Measurements from ENCODE around the gene NKAIN2.
"Not testable (repeated sequence)": the region's sequence is repeated elsewhere in the genome, so short reads cannot be mapped to it uniquely, and the experiment has no call there.

Gene NKAIN2

DNA sequence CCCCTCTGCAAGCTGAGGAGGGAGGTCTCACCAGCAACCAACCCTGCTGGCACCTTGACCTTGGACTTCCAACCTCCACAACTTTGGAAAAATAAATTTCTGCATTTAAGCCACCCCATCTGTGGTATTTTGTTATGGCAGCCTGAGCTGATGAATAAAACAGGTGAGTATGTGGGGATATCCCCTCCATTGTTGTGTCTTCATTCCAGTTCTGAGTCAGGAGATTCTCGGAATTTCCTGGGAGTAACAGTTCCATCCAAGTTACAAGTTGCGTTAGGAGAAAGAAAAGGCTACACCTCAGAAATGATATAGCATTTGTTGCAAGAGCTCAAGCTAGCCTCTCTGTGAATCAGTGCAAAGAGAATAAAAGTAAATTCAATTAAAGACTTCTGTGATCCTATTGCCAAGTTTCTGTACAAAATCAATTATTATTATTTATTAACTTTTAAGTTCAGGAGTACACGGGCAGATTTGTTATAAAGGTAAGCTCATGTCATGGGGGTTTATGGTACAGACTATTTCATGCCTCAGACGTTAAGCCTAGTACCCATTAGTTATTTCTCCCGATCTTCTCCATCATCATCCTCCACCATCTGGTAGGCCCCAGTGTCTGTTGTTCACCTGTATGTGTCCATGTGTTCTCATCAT lies 153.0 kb downstream of the NKAIN2 start:
- no peak for FAIRE-seq
- DNase-seq (ENCODE audit: low spot score), result no peak

DNA sequence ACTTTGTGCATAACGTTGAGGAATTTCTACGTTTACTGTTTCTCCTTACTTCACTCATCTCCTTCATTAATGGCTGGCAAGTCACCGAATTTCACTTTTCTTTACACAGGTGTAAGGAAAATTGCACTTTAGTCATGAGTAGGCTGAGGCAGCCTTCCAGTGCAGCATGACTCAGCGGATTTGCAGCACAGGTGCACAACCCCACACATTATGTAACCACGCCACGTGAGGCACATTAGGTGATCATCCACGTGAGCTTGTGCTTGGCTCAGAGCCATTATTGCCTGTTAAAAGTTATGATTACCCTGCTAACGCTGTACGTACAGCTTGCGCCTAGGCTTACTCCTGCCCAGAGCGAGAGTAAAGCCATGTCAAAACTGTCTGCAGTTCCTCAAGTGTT lies 158.8 kb downstream of the NKAIN2 start:
- FAIRE-seq (peak; percentile 53), DNase-seq (ENCODE audit: low spot score) (no peak)

GRCh38 chr6:123965894-123966293 lies 162.2 kb downstream of the NKAIN2 start:
- no peak for DNase-seq (ENCODE audit: low spot score)
- FAIRE-seq, result no peak

DNA sequence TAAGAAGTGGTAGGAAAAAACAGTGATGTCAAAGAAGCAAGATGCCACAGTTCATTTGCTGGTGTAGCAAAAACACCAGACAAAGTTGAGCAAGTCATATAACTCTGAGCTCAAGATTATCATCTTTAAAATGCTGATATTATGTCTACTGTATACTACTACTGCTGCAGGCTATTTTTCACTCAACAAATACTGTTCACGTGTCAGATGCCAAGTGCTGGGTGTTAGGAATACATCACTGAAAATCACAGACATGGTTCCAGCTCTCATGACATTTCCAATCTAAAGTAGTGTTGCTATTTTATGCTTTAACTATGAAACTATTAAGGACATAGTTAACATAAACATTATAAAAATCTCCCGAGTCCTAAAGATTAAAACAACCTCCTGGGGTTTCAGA lies 163.0 kb downstream of the NKAIN2 start:
- DNase-seq (ENCODE audit: low spot score) (no peak), FAIRE-seq (no peak)

- no peak for DNase-seq (ENCODE audit: low spot score)
- no peak for FAIRE-seq
These were observed 164.2 kb downstream of the NKAIN2 start for GRCh38 chr6:123967905-123968304.

DNA sequence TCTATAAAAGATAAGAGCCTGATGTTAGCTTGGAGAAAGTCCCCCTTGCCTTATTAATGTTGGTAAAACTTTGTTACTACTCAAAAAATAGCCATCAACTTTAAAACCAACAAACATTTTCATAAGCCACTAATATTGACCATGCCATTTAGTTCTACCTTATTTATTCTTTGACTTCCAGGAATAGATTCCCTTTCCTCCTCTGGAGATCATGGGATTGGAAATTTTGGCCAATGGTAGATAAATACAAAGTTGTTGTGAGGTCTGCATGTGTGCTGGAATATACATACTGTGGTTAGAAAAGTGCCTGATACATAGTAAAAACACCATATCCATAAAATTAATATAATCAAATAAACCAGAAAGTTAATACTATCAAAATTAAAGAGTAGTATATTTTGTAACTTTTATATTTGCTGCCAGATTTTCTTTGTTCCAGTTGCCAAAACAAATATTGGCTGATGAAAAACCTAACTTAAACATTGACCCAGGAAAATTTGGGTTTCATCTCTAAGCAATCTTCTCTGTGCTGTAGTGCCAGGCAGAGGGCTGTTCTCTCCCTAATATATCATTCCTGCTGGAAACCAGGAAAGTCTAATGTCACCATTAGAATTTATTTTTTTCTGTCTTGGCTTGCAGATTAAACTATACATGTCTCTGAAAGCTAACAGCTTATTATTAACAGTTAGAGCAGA lies 169.1 kb downstream of the NKAIN2 start:
- FAIRE-seq (no peak), DNase-seq (ENCODE audit: low spot score) (no peak)

DNA sequence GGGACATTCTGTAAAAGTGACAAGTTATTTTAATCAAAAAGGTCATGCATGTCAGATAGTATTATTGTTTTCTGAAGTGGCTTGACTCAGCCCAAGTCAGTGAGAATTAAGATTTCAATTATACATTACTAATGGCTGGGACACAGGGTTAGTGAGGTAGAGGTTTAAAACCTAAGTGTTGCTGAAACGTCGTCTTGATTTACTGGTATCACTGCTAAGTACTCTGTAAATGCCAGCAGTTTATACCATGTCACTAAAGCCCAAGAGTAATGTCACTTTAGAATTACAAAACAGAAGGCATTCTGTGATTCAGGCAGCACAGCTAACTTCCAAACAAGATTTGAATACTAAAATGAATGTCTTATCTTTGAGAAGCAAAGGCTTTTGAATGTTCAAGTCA lies 176.6 kb downstream of the NKAIN2 start:
- FAIRE-seq (no peak), DNase-seq (ENCODE audit: low spot score) (no peak)

GRCh38 chr6:123986938-123987337 lies 183.3 kb downstream of the NKAIN2 start:
- FAIRE-seq (no peak), DNase-seq (ENCODE audit: low spot score) (no peak)

GRCh38 chr6:123989918-123990317 lies 186.3 kb downstream of the NKAIN2 start:
- not testable (repeated sequence) for DNase-seq (ENCODE audit: low spot score); FAIRE-seq

GRCh38 chr6:123990376-123990775 lies 186.7 kb downstream of the NKAIN2 start:
- DNase-seq (ENCODE audit: low spot score), result no peak
- no peak for FAIRE-seq

GRCh38 chr6:123994168-123994567 lies 190.5 kb downstream of the NKAIN2 start:
- no peak for FAIRE-seq
- DNase-seq (ENCODE audit: low spot score), result no peak

DNA sequence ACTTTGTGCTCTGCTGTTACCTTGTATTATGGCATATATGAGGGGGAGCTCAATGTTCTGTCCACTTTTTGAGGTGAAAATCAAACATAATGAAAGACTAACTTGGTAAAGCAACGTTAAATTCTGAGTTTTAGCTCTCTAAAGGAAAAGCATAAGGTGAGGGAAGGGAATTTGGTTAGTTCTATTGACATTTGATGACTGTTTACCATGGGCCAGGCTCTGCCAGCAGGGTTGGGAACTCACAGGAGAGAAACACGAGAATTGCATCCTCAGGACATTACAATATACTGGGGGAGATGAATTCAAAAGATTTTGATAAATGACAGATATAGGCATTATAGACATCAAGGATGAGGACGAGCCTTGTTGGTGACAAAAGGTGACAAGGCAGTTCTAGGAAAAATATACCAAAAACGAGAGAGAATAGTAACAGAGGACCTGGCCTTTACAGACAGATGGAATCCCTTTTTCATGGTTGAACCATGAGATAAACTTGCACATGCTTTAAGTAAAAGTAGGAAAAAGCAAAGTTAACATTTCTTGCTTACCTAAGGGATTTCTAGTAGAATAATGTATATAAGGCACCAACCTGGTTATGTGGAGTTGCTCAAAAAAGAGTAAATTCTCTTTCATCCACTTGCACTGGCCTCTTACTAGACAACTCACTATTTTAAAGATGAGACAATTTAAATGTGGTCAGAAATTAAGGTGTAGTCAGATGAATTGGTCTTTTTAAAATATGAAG lies 191.4 kb downstream of the NKAIN2 start:
- no peak for DNase-seq (ENCODE audit: low spot score)
- no peak for FAIRE-seq

DNA sequence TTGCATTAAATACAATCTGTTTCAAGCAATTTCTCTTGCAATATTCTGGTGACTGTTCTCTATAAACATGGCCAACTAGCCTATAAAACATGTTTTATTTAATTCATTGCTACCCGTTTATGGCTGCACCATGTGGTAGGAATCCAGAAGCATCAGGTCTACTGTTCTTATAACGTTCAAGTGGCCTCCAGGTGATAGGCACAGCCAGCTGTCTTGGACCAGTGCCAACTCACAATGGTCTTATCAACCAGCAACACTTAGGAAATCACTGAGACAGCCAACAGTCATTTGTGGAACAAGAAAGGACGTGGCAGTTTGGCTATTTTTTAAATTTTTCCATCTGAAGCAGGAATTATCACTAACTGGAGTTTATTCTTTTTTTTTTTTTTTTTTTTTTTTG lies 193.6 kb downstream of the NKAIN2 start:
- no peak for DNase-seq (ENCODE audit: low spot score)
- FAIRE-seq, result no peak

DNA sequence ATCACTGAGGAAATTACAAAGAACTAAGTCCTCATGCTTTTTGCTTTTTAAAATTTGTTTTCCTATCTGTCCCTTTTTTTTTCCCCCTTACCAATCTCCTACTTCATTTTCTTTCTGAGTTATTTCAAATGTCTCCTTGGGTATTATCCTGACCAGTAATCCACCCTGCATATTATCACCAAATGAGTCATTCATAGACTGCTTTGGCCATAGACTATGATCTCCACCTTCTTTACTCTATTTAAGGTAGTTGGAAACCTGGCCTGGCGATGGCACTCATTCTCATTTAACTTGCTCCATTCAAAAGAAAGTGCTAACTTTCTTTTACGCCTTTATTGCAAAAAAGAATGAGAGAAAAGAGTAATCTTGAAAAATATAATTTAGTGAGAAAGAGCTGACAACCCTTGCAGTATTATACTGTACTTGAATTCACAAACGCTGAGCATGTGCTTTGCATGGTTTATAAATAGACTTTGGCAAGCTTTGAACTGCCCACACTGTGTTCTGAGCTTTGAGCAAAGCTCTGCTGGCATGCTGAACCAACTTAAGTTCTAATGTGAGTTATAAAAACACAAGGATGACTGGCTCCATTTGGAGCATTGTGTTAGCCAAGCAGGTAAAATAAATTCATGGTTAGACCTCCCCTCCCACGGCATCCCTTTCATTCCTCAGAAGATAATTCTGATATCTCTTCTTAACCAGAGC lies 198.9 kb downstream of the NKAIN2 start:
- no peak for DNase-seq (ENCODE audit: low spot score)

DNA sequence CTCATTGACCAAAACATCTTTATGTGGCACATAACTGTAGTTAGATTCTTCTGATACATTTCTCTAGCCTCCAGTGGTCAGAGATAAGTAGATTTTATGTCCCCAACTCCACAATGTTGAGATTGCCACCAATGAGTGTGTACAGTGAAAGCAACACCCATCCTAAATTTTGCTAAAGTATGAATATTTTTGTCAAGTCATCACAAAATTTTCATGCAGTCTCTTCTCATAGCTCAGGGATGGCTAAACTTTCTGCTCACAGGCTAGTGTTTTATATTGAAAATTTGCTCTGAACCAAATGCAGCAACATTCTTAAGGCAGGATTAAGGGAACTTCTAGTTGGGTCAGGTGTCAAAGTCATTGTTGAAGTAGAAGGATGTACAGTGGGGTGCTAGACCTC lies 203.6 kb downstream of the NKAIN2 start:
- FAIRE-seq (no peak), DNase-seq (ENCODE audit: low spot score) (no peak)

More for the DNA sequence above, 198.9 kb downstream of the NKAIN2 start:
- no peak for FAIRE-seq

DNA sequence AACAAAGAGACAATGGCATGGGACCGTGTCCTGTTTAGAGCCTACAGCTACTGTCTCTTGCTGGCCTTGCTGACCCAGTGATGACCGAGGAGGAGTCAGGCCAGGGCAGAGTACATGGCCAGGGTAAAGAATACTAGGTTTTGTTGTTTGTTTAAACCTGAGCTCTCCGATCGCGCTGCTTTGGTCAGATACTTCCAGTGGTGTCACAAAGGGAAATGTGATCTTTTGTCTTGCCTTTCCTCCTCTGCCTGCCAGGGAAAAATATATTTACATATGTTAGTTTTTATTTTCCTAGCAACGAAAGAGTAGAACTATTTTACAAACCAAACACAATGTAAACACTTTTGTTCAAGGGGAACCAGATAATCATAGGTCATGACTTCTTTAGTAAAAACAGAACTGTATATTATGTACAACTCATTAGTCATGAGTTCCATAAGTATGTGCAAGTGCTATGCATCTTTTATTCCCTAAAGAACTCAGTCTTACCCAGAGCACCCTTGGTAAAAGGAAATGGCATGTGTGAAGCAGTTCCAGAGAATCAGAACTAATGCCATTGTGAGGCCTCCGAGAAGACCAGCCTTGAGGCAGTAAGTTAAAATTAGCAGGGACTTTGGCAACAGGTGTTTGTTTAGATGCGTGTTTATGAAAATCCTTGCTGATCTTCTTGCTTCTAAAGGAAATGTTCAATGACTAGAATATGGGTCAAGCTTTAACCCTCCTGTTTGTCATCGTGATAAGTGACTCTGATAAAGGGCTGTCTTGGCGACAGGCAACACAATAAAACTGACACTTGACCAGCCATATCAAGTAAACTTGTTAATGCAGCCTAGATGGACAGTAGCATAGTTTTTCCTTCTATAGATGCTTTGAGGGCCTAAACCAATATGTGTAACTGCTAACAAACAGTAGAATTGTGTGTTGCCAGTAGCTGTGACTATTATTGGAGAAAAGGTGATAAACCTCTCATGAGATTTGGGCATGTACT lies 204.6 kb downstream of the NKAIN2 start:
- no peak for DNase-seq (ENCODE audit: low spot score)

GRCh38 chr6:124008988-124009765 lies 205.5 kb downstream of the NKAIN2 start:
- FAIRE-seq (no peak), DNase-seq (ENCODE audit: low spot score) (no peak)

More for the DNA sequence above, 204.6 kb downstream of the NKAIN2 start:
- no peak for FAIRE-seq

DNA sequence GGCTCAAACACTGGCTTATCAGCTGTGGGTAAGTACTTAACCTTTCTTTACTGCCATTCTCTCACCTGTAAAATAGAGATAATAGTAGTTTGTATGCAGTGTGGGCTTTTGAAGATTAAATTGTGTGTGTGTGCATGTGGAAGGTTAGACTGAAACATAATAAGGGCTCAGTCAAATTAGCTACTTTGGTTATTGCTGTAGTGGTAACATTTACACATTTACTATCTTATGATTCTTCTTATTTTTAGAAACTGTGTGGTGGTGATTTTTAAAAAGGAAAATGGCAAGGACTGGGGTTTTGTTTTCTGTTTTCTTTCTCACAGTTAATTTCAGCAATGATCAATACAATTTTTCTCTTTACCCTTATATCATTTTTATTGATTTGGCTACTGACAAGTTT lies 206.9 kb downstream of the NKAIN2 start:
- DNase-seq (ENCODE audit: low spot score) (no peak), FAIRE-seq (no peak)

- DNase-seq (ENCODE audit: low spot score) (no peak), FAIRE-seq (no peak)
These were observed 207.5 kb downstream of the NKAIN2 start for GRCh38 chr6:124011180-124011579.

GRCh38 chr6:124022051-124022450 lies 218.4 kb downstream of the NKAIN2 start:
- DNase-seq (ENCODE audit: low spot score); FAIRE-seq: not testable (repeated sequence)
